HL-60 (cell line): ENCODE results near the gene UBE2M.

Source experiments
- POLR2AphosphoS5 ChIP-seq: IDR thresholded peaks from 2 replicates; pipeline ENCODE4 v1.6.1; 2012; ENCODE audit warnings: low read depth
- TF ChIP-seq, protein P1 (sequence below): IDR thresholded peaks from one replicate; pipeline ENCODE4 v1.5.1; 2011; ENCODE audit warnings: low read length, control low read depth, inconsistent platforms; ENCODE audit not compliant: insufficient read depth

DNA sequence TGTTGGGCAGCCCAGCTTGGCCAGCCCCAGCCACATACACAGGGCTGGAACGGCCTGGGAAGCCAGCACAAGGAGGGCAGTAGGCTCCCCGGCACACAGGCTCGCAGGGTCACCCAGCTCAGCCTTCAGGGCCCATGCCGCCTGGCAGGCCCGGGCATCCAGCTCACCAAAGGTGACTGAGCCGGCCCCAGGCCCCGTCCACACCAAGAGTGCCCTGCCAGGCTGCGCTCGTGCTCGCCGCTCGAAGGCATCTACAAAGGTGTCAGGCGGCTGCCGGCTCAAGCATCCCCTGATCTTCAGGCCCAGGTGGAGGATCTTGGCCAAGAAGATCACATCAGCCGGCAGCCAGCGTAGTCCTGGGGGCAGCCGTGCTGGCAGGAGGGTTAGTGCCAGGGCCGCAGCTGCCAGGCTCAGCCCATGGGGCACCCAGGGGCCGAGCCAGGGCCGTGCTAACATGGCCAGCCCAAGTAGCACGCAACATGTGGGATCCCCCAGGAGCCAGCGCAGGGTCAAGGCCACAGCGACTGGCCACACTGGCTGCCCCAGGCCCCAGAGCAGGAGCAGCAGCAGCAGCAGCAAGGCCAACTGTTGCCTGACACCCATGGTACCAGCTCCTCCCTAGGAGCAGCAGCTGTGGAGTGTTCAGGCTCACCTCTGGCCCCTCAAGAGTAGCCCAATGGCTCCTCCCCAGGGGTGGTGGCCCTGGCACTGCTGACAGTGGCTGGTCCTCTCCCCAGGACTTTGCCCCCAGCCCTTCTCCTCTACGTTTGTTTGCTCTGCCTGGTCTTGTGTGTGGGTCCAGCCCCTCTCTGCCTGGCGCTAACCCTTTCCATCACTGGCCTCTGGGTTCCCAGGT is 46.8 kb downstream of the UBE2M start, which contains the start of gene SLC27A5:
- TF ChIP-seq, protein P1, sequence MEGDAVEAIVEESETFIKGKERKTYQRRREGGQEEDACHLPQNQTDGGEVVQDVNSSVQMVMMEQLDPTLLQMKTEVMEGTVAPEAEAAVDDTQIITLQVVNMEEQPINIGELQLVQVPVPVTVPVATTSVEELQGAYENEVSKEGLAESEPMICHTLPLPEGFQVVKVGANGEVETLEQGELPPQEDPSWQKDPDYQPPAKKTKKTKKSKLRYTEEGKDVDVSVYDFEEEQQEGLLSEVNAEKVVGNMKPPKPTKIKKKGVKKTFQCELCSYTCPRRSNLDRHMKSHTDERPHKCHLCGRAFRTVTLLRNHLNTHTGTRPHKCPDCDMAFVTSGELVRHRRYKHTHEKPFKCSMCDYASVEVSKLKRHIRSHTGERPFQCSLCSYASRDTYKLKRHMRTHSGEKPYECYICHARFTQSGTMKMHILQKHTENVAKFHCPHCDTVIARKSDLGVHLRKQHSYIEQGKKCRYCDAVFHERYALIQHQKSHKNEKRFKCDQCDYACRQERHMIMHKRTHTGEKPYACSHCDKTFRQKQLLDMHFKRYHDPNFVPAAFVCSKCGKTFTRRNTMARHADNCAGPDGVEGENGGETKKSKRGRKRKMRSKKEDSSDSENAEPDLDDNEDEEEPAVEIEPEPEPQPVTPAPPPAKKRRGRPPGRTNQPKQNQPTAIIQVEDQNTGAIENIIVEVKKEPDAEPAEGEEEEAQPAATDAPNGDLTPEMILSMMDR, result no peak
- TF ChIP-seq POLR2AphosphoS5, result no peak
